B cell (primary cell): ENCODE measurements around the gene PLPPR5. TPM values are rescaled to one million over a fixed set of nuclear protein-coding genes. Genes with fewer than 3 reads are reported as not detected.

Source experiments
- ATAC-seq: fragments of 200-7000 bp; cut with Tn5 transposase; one replicate; pipeline ENCODE4 v1.10.0; 2021; ENCODE audit warnings: low read depth, mild to moderate bottlenecking, moderate number of reproducible peaks, moderate library complexity
- CTCF ChIA-PET: fragments of 350-600 bp; sonication (Branson Sonifier 250); formaldehyde crosslinking; loops from one replicate; lab custom pipeline; 2021; ENCODE audit warnings: antibody characterized with exemption, inconsistent platforms; lab: Charles Lee
- POLR2A ChIA-PET: fragments of 350-600 bp; sonication (Branson Sonifier 250); formaldehyde crosslinking; loops from one replicate; lab custom pipeline; 2021; ENCODE audit warnings: antibody characterized with exemption; lab: Charles Lee
- DNase-seq: peaks from one replicate; pipeline ENCODE4 v3.0.0; 2013
- H2AFZ ChIP-seq: 2 replicates; pipeline ENCODE4 v1.6.1; 2012; ENCODE audit warnings: mild to moderate bottlenecking, low read depth, low read length; ENCODE audit not compliant: insufficient read depth, poor library complexity, severe bottlenecking
- H3K27ac ChIP-seq, 2 donors: 1 replicate in 1 of 2; 2 replicates in 1 of 2; pipeline ENCODE4 v1.5.1; 2012 to 2013; ENCODE audit warnings: low read length in 2 of 2, mild to moderate bottlenecking in 2 of 2, moderate library complexity in 1 of 2
- H3K27me3 ChIP-seq, 4 experiments: fragments of 200-600 bp in 1 of 4; sonication (generic) in 1 of 4; replicated peaks in 1 of 4; 1 replicate in 2 of 4; 2 replicates in 2 of 4; pipeline versions ENCODE4 v1.6.1 to v1.7.0; 2013 to 2016; ENCODE audit warnings: low read length in 3 of 4, mild to moderate bottlenecking in 2 of 4, mixed read lengths in 1 of 4, moderate library complexity in 1 of 4; ENCODE audit not compliant: insufficient read depth in 4 of 4, control insufficient read depth in 3 of 4; ENCODE audit errors: control extremely low read depth in 1 of 4
- H3K36me3 ChIP-seq, 2 experiments: replicated peaks in 1 of 2; 1 replicate in 1 of 2; 2 replicates in 1 of 2; pipeline versions ENCODE4 v1.6.1 to v1.7.1; 2013; ENCODE audit warnings: low read length in 1 of 2; ENCODE audit not compliant: insufficient read depth in 2 of 2, control insufficient read depth in 1 of 2; ENCODE audit errors: control extremely low read depth in 1 of 2, extremely low read depth in 1 of 2
- H3K4me1 ChIP-seq, 2 donors: fragments of 200-600 bp in 1 of 2; sonication (generic) in 1 of 2; 1 replicate in 1 of 2; 2 replicates in 1 of 2; pipeline versions ENCODE4 v1.5.1 to v1.6.1; 2013 to 2017; ENCODE audit warnings: low read length in 2 of 2; ENCODE audit not compliant: control insufficient read depth in 2 of 2, insufficient read depth in 2 of 2
- H3K4me2 ChIP-seq: replicated peaks from 2 replicates; pipeline ENCODE3; 2012; ENCODE audit warnings: mild to moderate bottlenecking, low read depth, low read length; ENCODE audit not compliant: poor library complexity, severe bottlenecking
- H3K4me3 ChIP-seq, 5 experiments: fragments of 200-600 bp in 1 of 5; sonication (generic) in 1 of 5; 1 replicate in 3 of 5; 2 replicates in 2 of 5; pipeline versions ENCODE4 v1.5.1 to v1.7.0; 2011 to 2016; ENCODE audit warnings: low read length in 4 of 5, mild to moderate bottlenecking in 4 of 5, low read depth in 2 of 5, control low read depth in 1 of 5, moderate library complexity in 1 of 5; ENCODE audit not compliant: insufficient read depth in 1 of 5; ENCODE audit errors: control extremely low read depth in 1 of 5, extremely low read depth in 1 of 5
- H3K79me2 ChIP-seq: fragments of 200-600 bp; sonication (generic); one replicate; pipeline ENCODE4 v1.6.0; 2016; ENCODE audit warnings: low read length; ENCODE audit not compliant: control insufficient read depth, insufficient read depth
- H3K9ac ChIP-seq: fragments of 200-600 bp; sonication (generic); 2 replicates; pipeline ENCODE4 v1.6.1; 2017; ENCODE audit warnings: mild to moderate bottlenecking, low read length, moderate library complexity
- H3K9me3 ChIP-seq, 3 donors: one replicate each; pipeline versions ENCODE4 v1.6.1 to v1.7.1; 2013; ENCODE audit warnings: low read length in 2 of 3; ENCODE audit not compliant: control insufficient read depth in 2 of 3, insufficient read depth in 1 of 3; ENCODE audit errors: control extremely low read depth in 1 of 3
- H4K20me1 ChIP-seq: 2 replicates; pipeline ENCODE4 v1.6.0; 2012; ENCODE audit warnings: mild to moderate bottlenecking, low read length; ENCODE audit not compliant: insufficient read depth, control insufficient read depth, poor library complexity, severe bottlenecking
- H3K27ac Mint-ChIP-seq: one replicate; pipeline ENCODE4 v1.8.0; 2021; ENCODE audit warnings: mixed read lengths
- H3K27me3 Mint-ChIP-seq: one replicate; pipeline ENCODE4 v1.8.0; 2021; ENCODE audit warnings: mixed read lengths
- H3K4me1 Mint-ChIP-seq: one replicate; pipeline ENCODE4 v1.8.0; 2021; ENCODE audit warnings: mixed read lengths
- H3K4me3 Mint-ChIP-seq: one replicate; pipeline ENCODE4 v1.8.0; 2021; ENCODE audit warnings: mixed read lengths
- H3K9me3 Mint-ChIP-seq: one replicate; pipeline ENCODE4 v1.8.0; 2022; ENCODE audit warnings: mixed read lengths; ENCODE audit not compliant: insufficient read depth
- EZH2 ChIP-seq: IDR thresholded peaks from 2 replicates; pipeline ENCODE4 v1.6.1; 2012; ENCODE audit warnings: borderline replicate concordance, low read depth, mild to moderate bottlenecking, moderate library complexity, low read length; ENCODE audit not compliant: insufficient read depth, poor library complexity, severe bottlenecking
- WGBS: methylation state at CpG from one replicate; pipeline ENCODE4 v1.1.5; 2013; ENCODE audit warnings: missing lambda C conversion rate; ENCODE audit not compliant: insufficient coverage; 5-methylcytosine and 5-hydroxymethylcytosine counted together
- intact Hi-C: fragments of 100-400 bp; cut with micrococcal nuclease; formaldehyde crosslinking; loops from one replicate; pipeline ENCODE4 v1.10.0; 2022
- polyA plus RNA-seq: library from polyadenylated mRNA; depleted of rRNA; stranded (reverse); fragments of >200 nt; gene quantifications from 2 replicates; pipeline ENCODE4 v1.2.3, GENCODE V29; 2012
- total RNA-seq, 2 donors: library from RNA; stranded (reverse); fragments of 120-200 nt in 1 of 2; gene quantifications; 1 replicate in 1 of 2; 2 replicates in 1 of 2; pipeline versions ENCODE4 v1.2.3 to v1.2.4, GENCODE V29; 2013 to 2022
- TF ChIP-seq, protein P1 (sequence below): fragments of 200-600 bp; IDR thresholded peaks from one replicate; pipeline ENCODE4 v1.8.0; 2022; ENCODE audit warnings: antibody characterized with exemption, mild to moderate bottlenecking

Gene PLPPR5
- total and polyA plus RNA-seq, 2 donors (not counting 1 experiment from before 2014, with no cell fraction given) = not detected

DNA sequence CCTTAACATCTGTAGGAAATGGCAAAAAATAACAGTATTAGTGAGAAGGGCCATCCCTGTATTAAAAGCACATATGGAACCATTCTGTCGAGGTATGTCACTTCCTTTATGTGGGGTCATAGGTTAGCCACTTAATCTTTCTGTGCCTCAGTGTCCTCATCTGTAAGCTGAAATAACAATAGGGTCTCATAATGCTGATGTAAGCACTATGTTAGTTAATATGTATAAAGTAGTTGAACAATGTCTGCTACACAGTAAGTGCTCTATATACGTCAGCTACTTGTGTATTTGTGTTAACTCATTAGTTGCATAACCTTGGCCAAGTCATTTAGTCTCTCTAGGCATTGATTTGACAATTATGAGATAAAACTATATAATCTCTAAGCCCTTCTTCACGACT lies 11.8 kb downstream of the PLPPR5 start:
- DNase-seq (no peak), ATAC-seq (no peak)
- intact Hi-C loops = no loop called here
- Histone ChIP-seq H3K9me3 (no peaks in the 10 kb centered on the region), H3K79me2 (no peaks in the 10 kb centered on the region), H3K4me3 (no peak overlapping the region), H4K20me1 (no peaks in the 10 kb centered on the region), H2AFZ (no peak overlapping the region), H3K27me3 (no peaks in the 10 kb centered on the region), H3K4me1 (no peaks in the 10 kb centered on the region), H3K27ac (no peak overlapping the region), H3K9ac (no peak overlapping the region), H3K36me3 (no peaks in the 10 kb centered on the region), H3K4me2 (no peak overlapping the region)
- WGBS = no CpG with 5 or more reads among the region's 3 CpGs
- Mint-ChIP-seq H3K4me3 (no peak overlapping the region), H3K4me1 (no peaks in the 10 kb centered on the region), H3K27ac (no peak overlapping the region), H3K27me3 (no peaks in the 10 kb centered on the region), H3K9me3 (no peaks in the 10 kb centered on the region)
- no peak for TF ChIP-seq EZH2
- TF ChIP-seq, protein P1, sequence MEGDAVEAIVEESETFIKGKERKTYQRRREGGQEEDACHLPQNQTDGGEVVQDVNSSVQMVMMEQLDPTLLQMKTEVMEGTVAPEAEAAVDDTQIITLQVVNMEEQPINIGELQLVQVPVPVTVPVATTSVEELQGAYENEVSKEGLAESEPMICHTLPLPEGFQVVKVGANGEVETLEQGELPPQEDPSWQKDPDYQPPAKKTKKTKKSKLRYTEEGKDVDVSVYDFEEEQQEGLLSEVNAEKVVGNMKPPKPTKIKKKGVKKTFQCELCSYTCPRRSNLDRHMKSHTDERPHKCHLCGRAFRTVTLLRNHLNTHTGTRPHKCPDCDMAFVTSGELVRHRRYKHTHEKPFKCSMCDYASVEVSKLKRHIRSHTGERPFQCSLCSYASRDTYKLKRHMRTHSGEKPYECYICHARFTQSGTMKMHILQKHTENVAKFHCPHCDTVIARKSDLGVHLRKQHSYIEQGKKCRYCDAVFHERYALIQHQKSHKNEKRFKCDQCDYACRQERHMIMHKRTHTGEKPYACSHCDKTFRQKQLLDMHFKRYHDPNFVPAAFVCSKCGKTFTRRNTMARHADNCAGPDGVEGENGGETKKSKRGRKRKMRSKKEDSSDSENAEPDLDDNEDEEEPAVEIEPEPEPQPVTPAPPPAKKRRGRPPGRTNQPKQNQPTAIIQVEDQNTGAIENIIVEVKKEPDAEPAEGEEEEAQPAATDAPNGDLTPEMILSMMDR = no peak
- CTCF ChIA-PET = no interaction called here
- POLR2A ChIA-PET = no interaction called here

DNA sequence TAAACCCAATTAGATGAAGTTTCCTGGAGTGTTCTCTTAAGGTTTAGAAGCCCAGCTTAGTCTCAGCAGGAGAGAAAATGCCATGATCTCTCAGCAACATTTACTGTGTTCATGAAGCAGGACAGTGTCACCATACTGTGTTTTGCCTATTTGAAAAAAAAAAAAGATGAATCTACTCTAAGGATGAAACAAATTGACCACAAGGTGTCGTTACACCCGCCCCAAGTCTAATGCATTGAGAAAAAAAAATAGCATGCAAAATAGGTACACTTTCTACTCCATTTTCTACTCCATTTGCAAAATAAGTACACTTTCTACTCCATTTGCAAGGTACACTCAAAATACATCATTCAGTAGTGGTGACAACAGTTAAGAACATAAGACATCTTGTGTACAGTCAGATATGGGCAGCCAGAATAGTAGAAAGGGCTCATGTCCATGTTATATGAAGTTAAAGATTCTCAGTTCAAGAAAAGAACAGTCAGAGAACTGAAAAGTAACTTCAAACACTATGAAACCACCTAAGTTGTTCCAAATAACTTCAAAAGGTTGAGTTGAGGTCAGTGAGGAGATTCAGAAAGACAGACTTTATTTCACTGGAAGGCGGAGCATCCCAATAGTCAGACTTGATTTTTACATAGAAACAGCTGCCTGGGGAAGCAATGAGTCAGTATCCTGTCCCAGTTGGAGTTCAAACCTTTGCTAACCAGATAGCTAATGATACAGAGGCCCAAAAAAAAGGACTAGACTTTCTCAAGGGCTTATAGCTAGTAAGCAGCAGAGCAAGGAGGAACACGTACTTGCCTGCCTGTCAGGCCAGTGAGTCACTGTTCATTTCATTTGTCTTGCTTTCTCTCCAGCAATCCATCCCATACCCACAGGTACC lies 13.3 kb downstream of the PLPPR5 start:
- ATAC-seq (no peak), DNase-seq (no peak)
- no peak overlapping the region for H3K4me2 ChIP-seq
- Mint-ChIP-seq H3K4me1 (no peaks in the 10 kb centered on the region), H3K9me3 (no peaks in the 10 kb centered on the region), H3K27me3 (no peaks in the 10 kb centered on the region), H3K4me3 (no peak overlapping the region), H3K27ac (no peak overlapping the region)
- no peak overlapping the region for H3K27ac ChIP-seq
- ChIA-PET CTCF (no interaction called here), POLR2A (no interaction called here)
- H3K9ac ChIP-seq = no peak overlapping the region
- no peak overlapping the region for H2AFZ ChIP-seq
- H3K4me1 ChIP-seq = no peaks in the 10 kb centered on the region
- no peak overlapping the region for H3K4me3 ChIP-seq
- H3K36me3 ChIP-seq = no peaks in the 10 kb centered on the region
- no peak for TF ChIP-seq EZH2
- TF ChIP-seq, protein P1 = no peak
- peaks cover 0 to 1% (median 0%) of the 10 kb centered on the region in 3 donors for H3K9me3 ChIP-seq
- H4K20me1 ChIP-seq = no peaks in the 10 kb centered on the region
- intact Hi-C loops = no loop called here
- no peaks in the 10 kb centered on the region for H3K27me3 ChIP-seq
- H3K79me2 ChIP-seq = no peaks in the 10 kb centered on the region
- 100% methylated on average over 1 of the region's 4 CpGs for WGBS
